HG02938 (cell line): ENCODE measurements around the gene ERN2.
A peak's percentile ranks its signal among the peaks of the same experiment; 100 is the strongest.

ENCODE experiments used
- ATAC-seq: cut with Tn5 transposase; IDR thresholded peaks from one replicate; pipeline ENCODE4 v1.9.1; 2021; ENCODE audit warnings: mild to moderate bottlenecking, moderate library complexity; ENCODE audit not compliant: unreplicated experiment

The ERN2 gene

DNA sequence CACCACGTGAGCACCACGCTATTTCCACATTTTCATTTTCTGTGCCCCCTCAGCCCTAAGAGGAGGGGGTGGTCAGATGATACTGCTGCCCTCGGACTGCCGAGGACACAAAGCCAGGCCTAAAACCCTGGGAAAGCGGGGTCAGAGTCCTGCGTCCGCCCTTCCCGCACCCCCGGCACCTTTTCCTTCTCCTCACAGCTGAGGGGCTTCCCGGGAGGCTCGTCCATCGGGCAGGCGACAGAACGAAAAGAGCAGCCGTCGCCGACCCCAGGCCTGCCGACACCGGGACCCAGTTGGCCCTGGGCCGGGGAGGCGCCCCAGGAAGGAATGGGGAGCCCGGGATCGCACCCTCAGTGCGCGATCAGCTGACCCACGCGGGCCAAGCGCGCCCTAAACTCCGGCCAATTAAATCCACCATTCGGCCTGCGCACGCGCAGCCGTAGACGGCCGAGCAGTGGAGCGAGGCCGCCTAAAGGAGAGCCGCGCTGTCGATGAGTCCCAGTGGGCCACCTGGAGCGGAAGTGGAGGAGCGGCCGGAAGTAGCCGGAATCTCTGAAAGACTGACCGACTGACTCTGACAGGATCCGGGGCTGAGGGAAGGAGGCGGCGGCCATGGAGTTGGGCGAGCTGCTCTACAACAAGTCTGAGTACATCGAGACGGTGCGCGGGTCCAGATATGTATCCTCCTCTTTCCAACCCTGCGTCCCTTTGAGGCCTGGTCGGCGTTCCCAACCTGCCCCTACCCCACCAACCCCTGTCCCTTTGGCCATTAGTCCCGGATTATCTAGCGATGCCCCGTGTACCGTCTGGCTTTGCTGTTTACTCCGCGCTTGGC lies 71.9 kb downstream of the ERN2 start, which contains the start of the genes DCTN5 and PALB2:
DCTN5 (plus strand) TSS at position 536 of the 835 bp plus-strand sequence; CDS start at position 613, 77 bp downstream.
PALB2 (minus strand) TSS at position 380 of the 835 bp plus-strand sequence; CDS start at position 227, 153 bp downstream.
- ATAC-seq = peak; percentile 97

DNA sequence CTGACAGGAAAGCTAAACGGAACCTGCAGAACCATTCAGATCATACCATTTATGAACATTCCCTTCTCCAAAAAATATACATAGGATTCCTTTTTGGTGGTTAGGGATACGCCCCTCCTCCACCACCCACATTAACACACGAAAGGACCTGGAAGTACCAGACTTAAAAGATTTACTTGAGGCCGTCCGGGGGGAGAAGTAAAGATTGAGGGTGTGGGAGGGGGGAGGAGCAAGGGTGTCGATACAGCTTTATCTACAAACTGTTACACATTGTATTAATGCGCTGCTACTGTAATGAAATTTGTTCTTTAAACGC lies 72.4 kb downstream of the ERN2 start:
- ATAC-seq = no peak
